Transverse colon (tissue), 4 donors: ENCODE results near the gene SLC22A31. TPM values are rescaled to one million over a fixed set of nuclear protein-coding genes. Genes with fewer than 3 reads are reported as not detected.

Source experiments
- DNase-seq: peaks from one replicate; pipeline ENCODE4 v3.0.0-alpha.2; 2019
- H3K27ac ChIP-seq, 4 donors: fragments of 200-600 bp; sonication (generic); 2 replicates each; pipeline ENCODE4 v1.5.1; 2016 to 2018; ENCODE audit warnings: inconsistent platforms in 4 of 4
- H3K27me3 ChIP-seq: fragments of 200-600 bp; sonication (generic); 2 replicates; pipeline ENCODE4 v1.5.1; 2017; ENCODE audit warnings: inconsistent platforms
- H3K36me3 ChIP-seq, 4 donors: fragments of 200-600 bp; sonication (generic); 2 replicates each; pipeline ENCODE4 v1.5.1; 2017 to 2019; ENCODE audit warnings: inconsistent platforms in 4 of 4
- H3K4me1 ChIP-seq, 4 donors: fragments of 200-600 bp; sonication (generic); 2 replicates each; pipeline ENCODE4 v1.5.1; 2017 to 2020; ENCODE audit warnings: inconsistent platforms in 4 of 4
- H3K4me3 ChIP-seq, 4 donors: fragments of 200-600 bp; sonication (generic); 1 replicate in 1 of 4; 2 replicates in 3 of 4; pipeline versions ENCODE4 v1.5.1 to v1.6.1; 2017 to 2019; ENCODE audit warnings: inconsistent platforms in 4 of 4
- H3K9me3 ChIP-seq, 2 donors: fragments of 200-600 bp; sonication (generic); 2 replicates each; pipeline ENCODE4 v1.5.1; 2017 to 2019; ENCODE audit warnings: inconsistent platforms in 2 of 2
- EP300 ChIP-seq: sonication (generic); formaldehyde crosslinking; IDR thresholded peaks from one replicate; pipeline ENCODE4 v1.6.1; 2017; ENCODE audit warnings: antibody characterized with exemption, low read depth
- POLR2A ChIP-seq: fragments of 450-650 bp; IDR thresholded peaks from one replicate; pipeline ENCODE4 v1.6.1; 2016; ENCODE audit warnings: antibody characterized with exemption, mild to moderate bottlenecking, moderate library complexity
- POLR2AphosphoS5 ChIP-seq, 3 donors: sonication (generic); formaldehyde crosslinking; IDR thresholded peaks; one replicate each; pipeline ENCODE4 v1.6.1; 2016; ENCODE audit warnings: antibody characterized with exemption in 3 of 3
- WGBS, 2 donors: methylation state at CpG; one replicate each; pipeline ENCODE4 v1.1.5; 2018; ENCODE audit warnings: low coverage in 1 of 2; 5-methylcytosine and 5-hydroxymethylcytosine counted together
- in situ Hi-C, 4 donors: fragments of 200-750 bp; cut with MboI; loops; one replicate each; pipeline versions ENCODE4 v1.15.0 to v1.15.1; 2017; ENCODE audit warnings: low sequenced_read_pairs in 3 of 4, low pct_ligation_motif_present in 1 of 4, low pct_unique_long_range_greater_than_20kb in 1 of 4
- intact Hi-C: fragments of 100-400 bp; cut with DNase I; formaldehyde crosslinking; loops from one replicate; pipeline ENCODE4 v1.15.1; 2023; ENCODE audit warnings: low total_unique reads
- total RNA-seq, 4 donors: library from RNA; depleted of rRNA; stranded (reverse); fragments of >200 nt; gene quantifications; one replicate each; pipeline ENCODE4 v1.1.0, GENCODE V29; 2016
- TF ChIP-seq, protein P1 (sequence below), 5 experiments: fragments of 200-600 bp in 3 of 5; fragments of 450-650 bp in 2 of 5; sonication (generic) in 3 of 5; IDR thresholded peaks; 1 replicate in 2 of 5; 2 replicates in 3 of 5; pipeline ENCODE4 v1.5.1; 2016 to 2017; ENCODE audit warnings: antibody characterized with exemption in 5 of 5, inconsistent platforms in 3 of 5, mild to moderate bottlenecking in 2 of 5, moderate library complexity in 1 of 5

Gene SLC22A31
- total RNA-seq, 4 donors from 2014 or later = 1.3 TPM; not detected in 3

DNA sequence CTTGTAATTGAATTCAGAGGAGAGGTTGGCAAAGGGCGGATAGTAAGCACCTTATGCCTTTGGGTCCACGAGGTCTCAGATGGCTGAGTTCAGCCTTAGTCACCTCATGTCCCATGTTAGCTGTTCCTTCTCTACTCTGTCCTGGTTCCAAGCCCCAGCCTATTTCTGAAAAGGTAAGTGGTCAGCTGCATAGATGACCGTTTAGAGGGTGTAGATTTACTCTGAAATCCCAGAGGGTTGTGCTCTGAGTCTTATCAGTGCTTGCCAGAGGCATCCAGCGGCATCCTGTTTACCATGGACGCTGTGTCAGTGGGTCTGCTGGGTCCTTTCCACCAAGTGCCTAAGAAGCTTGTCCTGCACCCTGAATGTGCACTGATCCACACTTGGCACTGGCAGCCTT lies 19.0 kb upstream of the SLC22A31 start:
- intact Hi-C loops = loop anchor here (5.0 kb wide), 1 partner anchor 277 kb away; no protein-coding TSS in a partner anchor
- Histone ChIP-seq H3K27ac (no peak overlapping the region), H3K4me3 (no peak overlapping the region), H3K27me3 (no peaks in the 10 kb centered on the region), H3K9me3 (no peaks in the 10 kb centered on the region), H3K4me1 (peaks cover 11 to 34% (median 23%) of the 10 kb centered on the region in 4 donors), H3K36me3 (peaks cover 0 to 13% (median 2%) of the 10 kb centered on the region in 4 donors)
- DNase-seq = no peak
- no peak for TF ChIP-seq POLR2A
- no peak for TF ChIP-seq EP300
- TF ChIP-seq POLR2AphosphoS5 (IDR thresholded peaks at IDR 0.05) = no peak
- TF ChIP-seq, protein P1, sequence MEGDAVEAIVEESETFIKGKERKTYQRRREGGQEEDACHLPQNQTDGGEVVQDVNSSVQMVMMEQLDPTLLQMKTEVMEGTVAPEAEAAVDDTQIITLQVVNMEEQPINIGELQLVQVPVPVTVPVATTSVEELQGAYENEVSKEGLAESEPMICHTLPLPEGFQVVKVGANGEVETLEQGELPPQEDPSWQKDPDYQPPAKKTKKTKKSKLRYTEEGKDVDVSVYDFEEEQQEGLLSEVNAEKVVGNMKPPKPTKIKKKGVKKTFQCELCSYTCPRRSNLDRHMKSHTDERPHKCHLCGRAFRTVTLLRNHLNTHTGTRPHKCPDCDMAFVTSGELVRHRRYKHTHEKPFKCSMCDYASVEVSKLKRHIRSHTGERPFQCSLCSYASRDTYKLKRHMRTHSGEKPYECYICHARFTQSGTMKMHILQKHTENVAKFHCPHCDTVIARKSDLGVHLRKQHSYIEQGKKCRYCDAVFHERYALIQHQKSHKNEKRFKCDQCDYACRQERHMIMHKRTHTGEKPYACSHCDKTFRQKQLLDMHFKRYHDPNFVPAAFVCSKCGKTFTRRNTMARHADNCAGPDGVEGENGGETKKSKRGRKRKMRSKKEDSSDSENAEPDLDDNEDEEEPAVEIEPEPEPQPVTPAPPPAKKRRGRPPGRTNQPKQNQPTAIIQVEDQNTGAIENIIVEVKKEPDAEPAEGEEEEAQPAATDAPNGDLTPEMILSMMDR (IDR thresholded peaks at IDR 0.05) = no peak
- in situ Hi-C loops = loop anchor here in 3 of 4 donors (25.0 kb wide), 3 partner anchors 282 to 482 kb away; partner anchors contain the start of genes APRT (in 1 of the 3) and CDT1 (in 1 of the 3)
- WGBS, 2 donors = 76 to 100% methylated on average over 1 to 5 of the region's 5 CpGs

DNA sequence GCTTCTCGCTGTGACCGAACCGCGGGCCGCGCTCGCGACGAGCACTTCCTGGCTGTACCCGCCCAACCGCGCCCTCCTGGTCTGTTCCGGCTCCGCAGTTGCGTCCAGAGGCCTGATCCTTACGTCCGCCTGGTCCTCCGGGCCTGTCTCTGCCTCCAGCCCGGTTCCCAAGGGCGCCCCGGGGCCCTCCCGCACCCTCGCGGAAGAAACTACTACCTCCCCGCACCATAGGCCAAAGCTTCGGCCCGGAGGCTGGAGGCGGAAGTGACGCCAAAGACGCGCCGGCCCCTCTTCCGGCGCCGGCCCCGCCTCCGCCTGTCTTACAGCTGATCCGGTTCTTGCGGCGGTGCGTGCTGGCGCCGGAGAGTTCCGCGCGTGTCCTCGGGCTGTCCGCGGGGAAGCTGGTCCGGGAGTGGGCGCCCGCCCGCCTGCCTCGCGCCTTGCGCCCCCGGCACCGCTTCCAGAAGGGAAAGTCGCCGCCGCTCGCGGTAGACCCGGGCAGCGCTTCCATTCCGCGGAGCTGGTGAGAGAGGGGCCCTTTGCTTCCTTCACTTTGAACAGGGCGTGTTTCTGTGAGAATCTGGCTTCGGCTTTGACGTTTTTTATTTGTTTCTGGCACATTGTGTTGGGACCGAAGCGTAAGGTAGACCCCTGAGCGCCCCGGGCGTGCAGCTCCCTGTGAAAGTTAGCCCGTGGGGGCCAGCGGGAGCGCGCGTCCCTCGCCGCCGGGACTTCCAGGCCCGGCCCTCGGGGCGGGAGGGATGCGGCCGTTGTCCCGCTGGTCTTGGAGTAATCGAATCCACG lies 17.3 kb upstream of the SLC22A31 start, which contains the start of gene ZNF778:
ZNF778 (plus strand) TSS at position 316 of the 804 bp plus-strand sequence. CDS start 3,425 bp downstream, outside the sequence.
- TF ChIP-seq POLR2A (peak; percentile 84), POLR2AphosphoS5 (IDR thresholded peaks at IDR 0.05) (peak; percentile 85 to 91 (median 89)), EP300 (no peak)
- TF ChIP-seq, protein P1 (IDR thresholded peaks at IDR 0.05) = peak in 2 of 5 experiments; percentile 1 to 35
- peak; percentile 86 for DNase-seq
- Histone ChIP-seq H3K4me1 (peaks cover 11 to 34% (median 23%) of the 10 kb centered on the region in 4 donors), H3K27ac (peak within 1 kb of the TSS; percentile 95 to 98 (median 97)), H3K27me3 (no peaks in the 10 kb centered on the region), H3K9me3 (no peaks in the 10 kb centered on the region), H3K36me3 (peaks cover 0 to 5% (median under 1%) of the 10 kb centered on the region in 4 donors), H3K4me3 (peak within 1 kb of the TSS; percentile 42 to 90 (median 76))
- intact Hi-C loops = loop anchor here (5.0 kb wide), 1 partner anchor 275 kb away; no protein-coding TSS in a partner anchor
- 1% methylated on average over 81 of the region's 91 CpGs; no CpG with 5 or more reads in 1 of the 2 donors for WGBS, 2 donors
- in situ Hi-C loops = loop anchor here in 3 of 4 donors (25.0 kb wide), 3 partner anchors 280 to 480 kb away; partner anchors contain the start of genes APRT (in 1 of the 3) and CDT1 (in 1 of the 3)

DNA sequence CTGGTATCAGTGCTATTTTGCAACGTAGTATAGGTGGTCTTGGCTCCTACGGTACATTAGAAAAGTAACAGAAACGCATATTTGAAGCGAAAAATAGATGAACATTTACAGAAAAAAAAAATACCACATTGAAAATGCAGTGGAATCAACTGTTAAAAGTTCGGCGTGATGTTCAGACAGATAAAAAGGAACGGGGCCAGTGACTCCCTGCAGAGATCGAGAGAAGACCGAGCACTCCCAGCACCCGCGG lies 16.7 kb upstream of the SLC22A31 start:
- peaks cover 11 to 34% (median 23%) of the 10 kb centered on the region in 4 donors for H3K4me1 ChIP-seq
- TF ChIP-seq POLR2A (no peak), POLR2AphosphoS5 (IDR thresholded peaks at IDR 0.05) (no peak), EP300 (no peak)
- TF ChIP-seq, protein P1 (IDR thresholded peaks at IDR 0.05) = no peak
- H3K36me3 ChIP-seq = peaks cover 0 to 3% (median 0%) of the 10 kb centered on the region in 4 donors
- WGBS, 2 donors = 0% methylated on average over 9 to 11 of the region's 11 CpGs
- H3K9me3 ChIP-seq = no peaks in the 10 kb centered on the region
- intact Hi-C loops = loop anchor here (5.0 kb wide), 1 partner anchor 275 kb away; no protein-coding TSS in a partner anchor
- H3K27ac ChIP-seq = peak overlapping the region; percentile 95 to 98 (median 97)
- no peaks in the 10 kb centered on the region for H3K27me3 ChIP-seq
- no peak for DNase-seq
- in situ Hi-C loops = loop anchor here in 3 of 4 donors (25.0 kb wide), 3 partner anchors 280 to 480 kb away; partner anchors contain the start of genes APRT (in 1 of the 3) and CDT1 (in 1 of the 3)
- H3K4me3 ChIP-seq = peak overlapping the region; percentile 42 to 90 (median 76)
